ENCODE data around the gene TSPAN31.

The TSPAN31 gene

DNA sequence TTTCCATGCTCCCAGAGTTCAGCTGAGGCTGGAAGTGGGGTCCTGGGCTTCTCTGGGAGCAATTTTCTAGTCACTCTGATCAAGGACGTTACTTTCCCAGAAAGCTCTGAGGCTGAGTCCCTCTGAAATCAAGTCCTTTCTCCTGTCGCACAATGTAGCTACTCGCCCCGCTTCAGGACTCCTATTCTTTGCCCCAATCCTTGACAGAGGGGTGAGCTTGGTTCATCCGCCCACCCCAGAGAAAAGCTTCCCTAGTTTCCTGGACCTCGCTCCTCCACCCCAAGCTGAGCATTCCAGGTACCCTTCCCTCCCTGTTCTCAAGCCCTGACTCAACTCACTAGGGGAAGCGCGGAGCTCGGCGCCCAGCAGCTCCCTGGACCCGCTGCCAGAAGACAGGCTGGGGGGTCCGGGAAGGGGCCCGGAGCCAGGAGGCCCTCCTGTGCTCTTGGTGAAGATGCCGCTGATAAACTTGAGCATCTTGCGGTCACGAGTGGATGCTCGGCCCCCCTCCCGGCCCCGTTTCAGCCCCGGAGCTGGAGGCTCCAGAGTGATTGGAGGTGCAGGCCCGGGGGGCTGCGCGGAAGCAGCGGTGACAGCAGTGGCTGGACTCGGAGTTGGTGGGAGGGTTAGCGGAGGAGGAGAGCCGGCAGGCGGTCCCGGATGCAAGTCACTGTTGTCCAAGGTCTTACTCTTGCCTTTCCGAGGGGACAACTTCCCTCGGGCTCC lies 7.9 kb upstream of the TSPAN31 start:
- DNase-seq: no peak

DNA sequence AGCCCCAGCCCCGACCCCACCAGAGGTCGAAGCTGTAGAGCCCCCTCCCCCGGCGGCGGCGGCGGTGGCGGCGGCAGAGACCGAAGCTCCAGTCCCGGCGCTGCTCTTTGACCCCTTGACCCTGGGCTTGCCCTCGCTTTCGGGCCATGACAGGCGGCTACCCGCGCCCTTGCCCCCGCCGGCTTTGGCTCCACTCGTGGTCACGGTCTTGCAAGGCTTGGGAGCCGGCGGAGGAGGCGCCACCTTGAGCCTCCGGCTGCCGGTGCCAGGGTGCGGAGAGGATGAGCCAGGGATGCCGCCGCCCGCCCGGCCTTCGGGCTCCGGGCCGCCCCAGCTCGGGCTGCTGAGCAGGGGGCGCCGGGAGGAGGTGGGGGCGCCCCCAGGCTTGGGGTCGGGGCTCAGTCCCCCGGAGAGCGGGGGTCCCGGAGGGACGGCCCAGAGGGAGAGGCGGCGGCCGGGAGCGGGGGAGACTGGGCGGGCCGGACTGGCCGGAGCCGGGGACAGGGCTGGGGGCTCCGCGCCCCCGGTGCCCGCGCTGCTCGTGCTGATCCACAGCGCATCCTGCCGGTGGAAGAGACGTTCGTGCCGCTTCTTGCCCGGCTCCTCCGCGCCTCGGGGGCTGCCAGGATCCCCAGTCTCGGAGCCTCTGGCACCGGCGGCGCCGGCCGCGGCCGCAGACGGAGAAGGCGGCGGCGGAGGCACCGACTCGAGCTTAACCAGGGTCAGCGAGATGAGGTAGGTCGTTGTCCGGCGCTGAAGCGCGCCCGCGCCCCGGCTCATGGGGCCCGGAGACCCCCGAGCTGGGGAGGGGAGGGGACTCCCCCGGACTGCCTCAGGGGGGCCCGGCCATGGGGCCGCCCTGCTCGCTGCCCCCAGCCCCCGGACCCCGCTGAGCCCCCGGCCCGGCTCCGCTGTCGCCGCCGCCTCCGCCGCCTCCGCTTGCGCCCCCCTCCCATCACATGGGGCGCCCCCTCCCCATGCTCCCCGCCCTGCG lies 7.1 kb upstream of the TSPAN31 start:
- DNase-seq: no peak

DNA sequence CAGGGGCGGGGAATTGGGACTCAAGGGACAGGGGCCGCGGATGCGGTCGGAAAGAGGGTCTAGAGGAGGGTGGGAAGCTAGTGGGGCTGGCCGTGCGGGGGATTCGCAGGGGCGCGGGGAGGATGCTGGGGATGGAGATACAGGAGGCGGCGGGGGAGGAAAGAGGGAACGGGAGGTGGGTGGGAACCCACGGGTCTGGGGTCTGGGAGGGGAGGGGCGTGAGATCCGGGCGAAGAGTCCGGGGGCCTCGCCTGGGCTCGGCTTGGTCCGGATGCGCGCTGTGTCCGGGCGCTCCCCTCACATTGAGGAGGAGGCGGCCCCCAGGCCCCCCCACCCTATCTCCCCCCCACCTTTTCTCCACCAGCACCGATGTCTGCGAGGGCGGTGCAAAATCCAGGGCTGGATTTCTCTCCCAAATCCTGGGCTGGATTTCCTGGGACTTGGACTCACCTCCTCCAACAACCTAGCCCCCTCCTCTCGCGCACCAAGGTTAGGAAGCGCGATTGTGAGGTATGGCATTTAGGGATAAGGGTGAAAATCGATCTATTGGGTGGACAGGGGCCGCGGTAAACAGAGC lies 6.1 kb upstream of the TSPAN31 start, which contains the start of gene AGAP2:
AGAP2 (minus strand) TSS at position 82 of the 577 bp plus-strand sequence. CDS start 496 bp downstream, outside the sequence.
- peak; percentile 9 for DNase-seq

DNA sequence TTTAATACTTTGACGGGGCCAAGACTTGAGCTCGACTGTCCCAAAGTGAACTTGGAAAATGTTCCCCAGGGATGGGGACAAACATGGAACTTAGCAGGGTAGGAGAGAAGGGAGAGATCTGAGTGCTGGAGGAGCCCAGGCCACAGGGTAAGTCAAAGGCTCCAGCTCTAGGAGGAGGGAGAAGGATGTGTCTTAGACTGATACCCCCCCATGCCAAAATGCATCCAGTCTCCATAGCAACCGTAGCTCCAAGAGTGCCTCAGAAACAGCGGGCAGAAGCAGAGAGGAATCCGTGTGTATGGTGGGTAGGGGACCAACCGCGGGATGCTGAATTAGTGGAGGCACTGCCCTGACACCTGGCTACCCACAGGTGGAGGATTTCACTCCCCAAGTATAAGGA lies 5.5 kb upstream of the TSPAN31 start:
- no peak for DNase-seq

DNA sequence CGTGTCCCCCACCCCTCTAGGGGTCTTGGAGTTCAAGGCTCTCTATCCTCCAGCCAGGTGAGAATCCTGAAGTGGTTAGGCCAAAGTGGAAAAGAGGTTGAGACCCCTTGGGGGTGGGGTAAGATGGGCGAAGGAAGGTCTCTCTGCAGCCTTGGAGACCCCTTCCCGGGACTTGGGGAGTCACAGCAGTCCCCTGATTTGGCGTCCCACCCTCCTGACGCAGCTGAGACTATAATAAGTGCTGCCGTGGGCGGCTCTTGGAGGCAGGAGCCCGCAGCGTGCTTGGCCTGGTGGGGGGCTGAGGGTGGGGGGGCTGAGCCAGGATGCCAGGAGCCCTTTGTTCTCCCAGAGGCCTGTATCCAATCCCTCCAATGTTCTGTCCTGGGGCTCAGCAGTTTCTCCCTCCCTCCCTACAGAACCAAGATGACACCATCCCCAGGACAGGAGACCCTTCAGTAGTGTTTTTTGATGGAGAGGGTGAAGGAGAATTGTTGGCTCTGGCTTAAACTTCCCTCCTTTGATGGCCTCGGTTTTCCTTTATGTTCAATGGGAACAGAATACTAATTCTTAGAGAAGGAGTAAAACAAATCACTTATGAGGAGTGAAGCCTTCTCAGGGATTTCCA lies 4.8 kb upstream of the TSPAN31 start:
- no peak for DNase-seq

DNA sequence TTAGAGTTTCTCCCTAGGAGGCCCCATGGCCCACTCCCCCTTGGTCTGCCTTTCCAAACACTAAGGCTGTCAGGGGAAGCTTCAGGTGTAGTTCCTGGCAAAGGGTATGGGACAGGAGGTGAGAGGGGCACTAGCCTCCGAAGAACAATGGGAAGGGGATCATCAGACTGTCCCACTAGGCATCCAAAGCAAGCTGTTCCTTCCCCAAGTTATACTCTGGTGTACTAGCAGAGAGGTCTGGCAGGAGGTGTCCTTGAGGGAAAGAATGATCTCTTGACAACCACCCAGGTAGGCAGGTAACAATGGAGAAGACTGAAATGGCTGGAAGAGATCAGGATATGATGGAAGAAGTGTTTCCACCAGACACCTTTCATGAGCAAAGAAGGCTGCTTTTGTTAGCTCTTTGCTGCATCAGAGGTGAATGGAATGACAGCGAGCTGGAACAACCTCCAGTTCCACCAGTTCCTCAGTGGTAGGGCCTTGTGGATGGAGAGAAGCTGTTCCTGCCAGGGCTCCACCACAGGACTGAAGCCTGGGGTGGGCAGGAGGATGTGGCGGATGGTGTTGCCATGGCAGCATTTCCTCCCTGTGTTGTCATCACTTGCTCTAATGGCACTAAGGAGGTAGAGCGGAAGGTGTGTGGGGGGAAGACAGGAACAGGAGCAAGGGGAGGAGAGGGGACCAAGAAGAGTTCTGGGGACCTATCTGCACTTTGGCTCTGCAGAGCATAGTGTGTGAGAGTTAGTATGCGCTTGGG lies 4.0 kb upstream of the TSPAN31 start:
- no peak for DNase-seq

DNA sequence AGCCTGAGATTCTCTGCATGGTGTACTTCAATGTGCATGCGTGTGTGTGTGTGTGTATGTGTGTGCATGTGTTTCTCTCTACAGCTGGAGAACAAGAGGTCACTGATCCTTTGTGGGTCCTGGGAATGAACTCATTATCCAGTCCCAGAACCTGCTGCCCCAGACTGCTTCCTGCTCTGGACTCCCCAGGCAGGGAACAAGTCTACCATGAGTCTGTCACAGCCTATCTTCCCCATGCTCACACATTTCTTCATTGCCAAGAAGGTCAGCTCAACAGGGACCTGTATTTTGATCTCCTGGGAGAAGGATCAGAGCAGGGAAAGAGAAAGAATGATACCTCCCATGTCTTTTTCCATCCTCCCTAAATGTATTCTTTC lies 3.4 kb upstream of the TSPAN31 start:
- DNase-seq: no peak

DNA sequence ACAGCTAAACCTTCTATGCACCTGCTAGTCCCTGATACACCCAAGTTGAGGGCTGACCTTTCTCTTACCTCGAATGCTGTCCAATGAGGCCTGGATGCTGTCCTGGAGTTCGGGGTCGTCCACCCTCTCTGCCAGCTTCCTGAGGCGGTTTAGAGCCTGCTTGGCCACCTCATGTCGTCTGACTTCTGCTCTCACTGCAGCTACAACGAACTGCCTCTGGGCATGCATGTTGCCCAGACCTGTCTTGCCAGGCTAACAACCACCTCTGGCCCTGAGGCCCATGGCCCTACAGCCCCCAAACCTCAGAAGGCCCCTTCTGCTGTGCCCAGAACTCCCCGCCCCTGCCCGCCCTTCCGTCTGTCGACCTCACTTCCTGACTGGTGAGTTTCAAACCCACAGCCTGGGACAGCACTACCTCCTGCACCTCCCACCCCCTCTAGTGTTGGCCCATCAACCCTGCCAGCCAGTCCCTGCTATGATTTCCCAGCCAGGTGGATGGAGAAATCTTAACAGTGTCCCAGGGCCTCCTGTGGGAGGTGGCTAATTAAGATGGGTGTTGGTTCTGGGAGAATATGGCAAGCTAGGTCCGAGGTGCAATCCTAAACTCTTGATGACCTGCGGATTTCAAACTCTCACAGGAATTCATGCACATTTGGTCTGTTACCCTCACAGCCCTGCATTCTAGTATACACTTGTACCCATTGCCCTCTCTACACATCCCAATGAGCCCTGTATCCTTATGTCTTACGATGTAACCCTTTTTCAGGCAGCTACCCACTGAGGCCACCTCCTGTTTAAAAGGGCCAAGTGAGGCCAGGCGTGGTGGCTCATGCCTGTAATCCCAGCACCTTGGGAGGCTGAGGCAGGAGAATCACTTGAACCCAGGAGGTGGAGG lies 2.7 kb upstream of the TSPAN31 start:
- DNase-seq: no peak

DNA sequence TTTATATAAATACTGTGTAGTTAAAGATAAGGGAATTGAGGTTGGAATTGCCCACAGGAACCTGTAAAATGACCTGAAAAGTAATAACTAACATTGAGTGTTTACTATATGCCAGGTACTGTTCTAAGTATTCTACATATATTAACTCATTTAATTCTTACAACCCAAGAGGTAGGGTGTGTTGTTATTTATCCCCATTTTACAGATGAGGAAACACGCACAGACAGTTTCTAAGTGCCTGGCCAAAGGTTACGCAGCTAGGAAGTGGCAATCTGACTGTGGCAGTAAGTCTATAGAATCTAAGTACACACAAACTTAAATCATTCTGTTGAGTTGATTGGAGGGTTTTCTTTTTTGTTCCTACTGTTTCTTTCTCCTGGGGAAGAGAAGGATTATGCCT lies 1.1 kb upstream of the TSPAN31 start:
- DNase-seq: no peak

DNA sequence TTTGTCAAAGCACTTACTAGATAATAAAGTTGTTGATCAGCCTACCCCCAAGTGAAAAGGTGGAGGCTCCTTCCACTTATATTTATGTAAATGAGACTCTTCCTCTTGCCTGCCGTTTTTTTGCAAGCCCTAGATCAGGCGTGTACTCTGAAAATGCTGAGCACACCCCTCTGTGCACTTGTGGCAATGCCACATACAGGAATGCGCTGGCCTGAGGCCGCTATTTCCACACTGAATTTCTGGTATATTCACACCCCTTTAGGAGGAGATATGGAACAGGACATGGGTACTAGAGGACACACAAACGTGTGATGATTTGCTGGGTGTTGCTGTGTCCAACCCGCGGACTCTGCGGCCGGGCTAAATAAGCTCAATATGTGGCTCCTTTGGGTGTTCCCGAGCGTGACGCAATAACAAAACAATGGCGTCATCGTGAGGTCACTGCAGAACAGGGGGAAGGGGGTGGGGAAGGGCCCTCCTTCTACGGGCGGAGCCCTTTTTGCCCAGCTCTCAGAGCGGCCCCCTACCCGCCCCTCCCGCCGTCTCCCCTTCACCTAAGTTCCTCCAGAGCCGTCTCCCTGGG lies 554 bp upstream of the TSPAN31 start:
- no peak for DNase-seq

DNA sequence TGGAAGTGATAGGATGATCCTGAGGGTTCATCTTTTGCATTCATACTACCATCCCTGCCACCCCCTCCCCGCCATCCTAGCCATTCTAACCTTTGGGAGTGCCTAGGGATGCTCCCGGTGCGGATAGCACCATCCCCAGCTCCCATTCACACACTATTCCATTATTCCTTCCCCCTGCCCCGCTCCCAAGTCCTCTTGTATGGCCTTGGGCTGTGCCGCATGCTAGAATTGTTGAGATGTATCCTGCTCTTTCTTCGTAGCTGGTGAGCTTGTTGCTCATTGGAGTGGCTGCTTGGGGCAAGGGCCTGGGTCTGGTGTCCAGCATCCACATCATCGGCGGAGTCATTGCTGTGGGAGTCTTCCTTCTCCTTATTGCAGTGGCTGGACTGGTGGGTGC lies 644 bp downstream of the TSPAN31 start:
- no peak for DNase-seq

DNA sequence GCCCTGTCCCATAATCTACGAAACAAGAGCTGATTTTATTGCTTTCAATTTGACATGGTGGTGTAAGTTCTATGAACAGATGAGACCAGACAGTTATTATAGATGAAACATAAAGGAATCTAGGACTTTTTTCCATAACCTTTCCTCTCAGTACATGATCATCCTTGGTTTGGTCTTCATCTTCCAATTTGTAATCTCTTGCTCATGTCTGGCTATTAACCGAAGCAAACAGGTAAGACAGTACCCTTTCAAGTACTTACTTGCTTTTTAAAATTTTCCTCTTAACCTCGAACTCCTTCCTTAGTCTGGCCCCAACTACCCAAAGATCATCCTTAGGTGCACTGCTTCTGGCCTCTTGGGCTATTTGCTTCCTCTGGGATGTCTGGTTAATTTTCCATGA lies 1.2 kb downstream of the TSPAN31 start:
- no peak for DNase-seq

DNA sequence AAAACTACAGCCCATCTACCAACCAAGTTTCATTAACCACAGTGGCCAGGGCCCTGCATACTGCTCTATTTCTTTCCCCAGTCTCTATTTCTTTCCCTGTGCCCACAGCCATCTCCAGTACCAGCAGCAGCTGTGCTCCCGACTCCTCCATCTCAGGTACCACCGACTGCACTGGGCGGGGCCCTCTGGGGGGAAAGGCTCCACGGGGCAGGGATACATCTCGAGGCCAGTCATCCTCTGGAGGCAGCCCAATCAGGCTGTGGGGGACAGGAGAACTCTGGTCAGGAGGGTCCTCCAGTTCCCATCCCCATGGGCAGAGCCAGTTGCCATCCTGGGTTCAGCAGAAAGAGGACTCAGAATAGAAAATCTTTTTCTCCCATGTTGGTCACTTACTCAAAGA lies 4.2 kb downstream of the TSPAN31 start:
- no peak for DNase-seq

DNA sequence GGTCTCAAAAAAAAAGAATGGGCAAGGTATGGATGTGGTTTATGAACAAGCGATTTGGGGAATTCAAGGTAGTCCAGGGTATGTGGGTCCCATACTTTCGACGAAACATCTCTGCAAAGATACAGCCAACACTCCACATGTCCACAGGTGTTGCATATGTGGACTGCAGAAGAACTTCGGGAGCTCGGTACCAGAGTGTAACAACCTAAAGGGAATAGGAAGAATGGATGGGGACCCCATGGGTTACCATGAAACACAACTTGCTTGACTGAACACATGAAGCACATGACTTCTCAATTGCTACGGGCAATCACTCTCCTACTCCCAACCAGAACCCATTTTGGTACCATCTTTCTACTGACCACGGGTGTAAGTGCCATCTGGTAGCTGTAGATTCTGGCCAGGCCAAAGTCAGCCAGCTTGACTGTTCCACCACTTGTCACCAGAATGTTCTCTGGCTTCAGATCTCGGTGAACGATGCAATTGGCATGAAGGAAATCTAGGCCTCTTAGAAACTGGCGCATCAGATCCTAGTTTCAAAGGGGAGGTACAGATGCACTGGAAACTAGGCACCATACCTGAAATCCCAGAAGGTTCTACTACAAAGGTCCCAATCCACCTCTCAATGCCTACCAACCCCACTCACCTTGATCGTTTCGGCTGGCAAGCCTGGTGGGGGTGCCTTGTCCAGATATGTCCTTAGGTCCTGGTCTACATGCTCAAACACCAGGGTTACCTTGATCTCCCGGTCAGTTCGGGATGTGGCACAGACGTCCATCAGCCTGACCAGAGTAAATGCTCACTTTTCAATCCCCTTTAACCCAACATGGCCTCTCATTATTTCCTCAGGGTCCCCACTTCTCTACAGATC lies 6.0 kb downstream of the TSPAN31 start:
- no peak for DNase-seq

DNA sequence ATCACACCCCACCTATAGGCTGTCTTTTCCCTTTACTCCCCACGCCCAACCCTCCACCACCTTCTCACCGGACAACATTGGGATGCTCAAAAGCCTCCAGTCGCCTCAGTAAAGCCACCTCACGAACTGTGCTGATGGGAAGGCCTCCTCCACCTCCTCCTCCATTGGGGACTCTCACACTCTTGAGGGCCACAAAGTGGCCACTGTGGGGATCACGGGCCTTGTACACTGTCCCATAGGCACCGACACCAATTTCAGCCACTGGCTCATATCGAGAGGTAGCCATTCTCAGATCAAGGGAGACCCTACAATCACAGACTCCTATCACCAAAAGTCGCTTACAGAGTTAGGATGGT lies 6.6 kb downstream of the TSPAN31 start:
- no peak for DNase-seq

DNA sequence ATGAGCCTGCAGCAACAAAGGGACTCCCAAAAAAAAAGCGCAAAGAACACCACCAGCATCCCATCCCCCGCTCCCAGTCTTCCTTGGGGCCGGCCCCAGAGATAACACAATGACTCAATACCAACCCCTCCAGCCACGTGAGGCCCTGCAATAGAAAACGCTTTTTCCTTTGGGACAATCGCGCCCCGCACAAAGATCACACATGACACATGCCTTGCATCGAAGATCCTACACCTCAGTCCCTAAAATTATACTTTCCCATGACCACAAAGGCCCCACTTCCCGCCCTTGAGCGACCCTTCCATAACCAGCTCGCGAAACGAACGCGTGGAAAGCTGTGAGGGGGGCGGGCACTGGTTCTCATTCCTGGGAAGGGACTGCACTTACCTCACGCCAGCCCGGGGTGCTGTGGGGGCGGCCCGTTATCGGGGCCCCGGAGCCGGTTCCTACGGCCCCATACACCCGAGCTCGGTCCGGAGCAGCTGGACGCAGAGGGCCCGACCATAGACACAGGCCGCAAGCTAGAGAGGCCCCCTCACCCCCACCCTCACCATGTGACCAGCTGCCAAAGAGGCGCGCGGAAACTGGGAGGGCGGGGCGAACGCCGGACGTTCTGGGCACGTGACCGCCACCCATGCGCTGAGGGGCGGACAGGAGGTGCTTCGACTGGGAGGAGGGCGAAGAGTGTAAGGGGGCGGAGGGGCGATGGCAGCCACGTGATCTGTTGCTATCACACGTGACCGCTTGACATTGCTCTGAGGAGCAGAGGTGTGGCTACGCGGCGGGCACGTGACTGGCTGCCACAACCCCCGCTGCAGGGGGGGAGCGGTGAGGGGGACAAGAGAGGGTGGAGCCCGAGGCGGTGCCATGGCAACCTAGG lies 7.2 kb downstream of the TSPAN31 start, which contains the start of gene CDK4:
CDK4 (minus strand) TSS at position 523 of the 880 bp plus-strand sequence. CDS start 593 bp downstream, outside the sequence.
- DNase-seq: peak; percentile 97

DNA sequence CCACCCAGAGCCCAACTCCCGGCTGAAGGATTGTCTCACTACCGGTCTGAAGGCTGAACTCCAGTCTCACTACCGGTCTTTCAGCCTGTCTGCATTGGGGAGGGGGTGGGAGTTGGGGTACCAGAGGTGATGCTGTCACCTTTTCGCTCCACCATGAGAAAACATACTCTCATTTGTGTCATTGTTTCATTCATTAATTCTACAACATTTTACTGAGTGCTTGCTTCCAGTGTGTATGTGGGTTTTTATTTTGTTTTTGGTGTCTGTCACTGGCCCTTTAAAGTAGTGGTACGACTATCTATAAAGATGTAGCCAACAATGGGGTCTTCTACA lies 7.8 kb downstream of the TSPAN31 start:
- no peak for DNase-seq

DNA sequence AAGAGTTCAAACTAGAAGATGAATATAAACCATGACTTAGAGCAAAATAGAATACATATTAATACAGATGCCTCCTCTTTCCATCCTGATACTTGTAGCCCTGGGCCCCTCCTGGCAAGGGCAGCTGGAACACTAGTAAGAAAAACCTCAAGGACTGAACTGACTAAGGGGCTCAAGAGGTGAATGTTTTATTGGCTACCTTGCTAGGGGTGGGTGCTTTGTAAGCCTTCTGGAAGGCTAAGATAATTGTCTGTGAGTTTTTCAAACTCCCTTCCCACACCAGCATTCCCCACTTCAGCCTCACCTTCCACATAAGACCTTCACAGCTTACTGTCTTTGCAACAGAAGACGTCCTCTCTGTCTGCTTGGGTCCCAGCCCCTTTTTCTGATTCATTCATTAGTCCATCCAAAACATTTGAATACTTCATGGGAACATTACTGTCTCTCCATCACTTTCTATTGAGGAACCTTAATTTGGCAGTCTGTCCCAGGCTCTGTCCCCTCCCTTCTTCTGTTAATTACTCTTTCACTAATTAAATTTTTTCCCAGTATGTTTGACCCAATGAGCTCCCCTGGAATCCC lies 9.0 kb downstream of the TSPAN31 start:
- DNase-seq: no peak

All from NCI-H1092 treated with DMSO at 0.1 percent for 48 hours (cell line).